ELR (cell line): ENCODE results near the gene ACOT13.
"Not testable (repeated sequence)": the region's sequence is repeated elsewhere in the genome, so short reads cannot be mapped to it uniquely, and the experiment has no call there.

Experiments
- DNase-seq: peaks from one replicate; pipeline ENCODE4 v3.0.0-alpha.2; 2015; ENCODE audit warnings: low read depth

Gene ACOT13

GRCh38 chr6:24692415-24692814 is 25.5 kb downstream of the ACOT13 start:
- no peak for DNase-seq

GRCh38 chr6:24692848-24693592 is 26.1 kb downstream of the ACOT13 start:
- DNase-seq, result no peak

GRCh38 chr6:24694198-24694597 is 27.3 kb downstream of the ACOT13 start:
- no peak for DNase-seq

- peak; percentile 67 for DNase-seq
Measured at GRCh38 chr6:24695635-24696034, 28.8 kb downstream of the ACOT13 start.

GRCh38 chr6:24696097-24696496 is 29.2 kb downstream of the ACOT13 start:
- no peak for DNase-seq

- DNase-seq, result no peak
Measured at GRCh38 chr6:24699521-24700359, 32.9 kb downstream of the ACOT13 start.

- no peak for DNase-seq
Measured at GRCh38 chr6:24702720-24703282, 35.9 kb downstream of the ACOT13 start.

GRCh38 chr6:24704468-24704867 is 37.6 kb downstream of the ACOT13 start:
- DNase-seq, result no peak

- no peak for DNase-seq
Measured at GRCh38 chr6:24708612-24709011, 41.7 kb downstream of the ACOT13 start.

- DNase-seq, result no peak
Measured at GRCh38 chr6:24709014-24709711, 42.3 kb downstream of the ACOT13 start.

GRCh38 chr6:24710519-24711303 is 43.8 kb downstream of the ACOT13 start:
- DNase-seq, result no peak

GRCh38 chr6:24716602-24717148 is 49.8 kb downstream of the ACOT13 start:
- DNase-seq, result not testable (repeated sequence)

GRCh38 chr6:24718449-24719124 is 51.7 kb downstream of the ACOT13 start:
- peak; percentile 24 for DNase-seq

GRCh38 chr6:24719125-24719971 is 52.5 kb downstream of the ACOT13 start, which contains the start of gene C6orf62:
Gene C6orf62, minus strand, starts transcription at chr6:24719154. Its CDS starts 486 bp downstream, at chr6:24718668.
- DNase-seq, result peak; percentile 70

- DNase-seq, result peak; percentile 69
Measured at GRCh38 chr6:24720131-24720603, 53.3 kb downstream of the ACOT13 start.

- DNase-seq, result peak; percentile 100
Measured at GRCh38 chr6:24720604-24721460, 54.0 kb downstream of the ACOT13 start.

- DNase-seq, result no peak
Measured at GRCh38 chr6:24721461-24722215, 54.8 kb downstream of the ACOT13 start.

- no peak for DNase-seq
Measured at GRCh38 chr6:24723270-24723669, 56.4 kb downstream of the ACOT13 start.
